Ovary (tissue), 9 donors: Measurements from ENCODE around the gene HYI. TPM values are rescaled to one million over a fixed set of nuclear protein-coding genes. Genes with fewer than 3 reads are reported as not detected.
A peak's percentile ranks its signal among the peaks of the same experiment; 100 is the strongest.

Source experiments
- DNase-seq, 5 donors: peaks; one replicate each; pipeline ENCODE4 v3.0.0-alpha.2; 2019 to 2020
- H3K27ac ChIP-seq, 2 donors: fragments of 200-600 bp; one replicate each; pipeline versions ENCODE4 v1.5.1 to v1.8.0; 2019 to 2022
- H3K27me3 ChIP-seq: fragments of 200-600 bp; one replicate; pipeline ENCODE4 v1.8.0; 2022
- H3K36me3 ChIP-seq: fragments of 200-600 bp; sonication (generic); one replicate; pipeline ENCODE4 v1.5.1; 2019
- H3K4me1 ChIP-seq: one replicate; pipeline ENCODE4 v1.8.1; 2013; ENCODE audit warnings: mild to moderate bottlenecking, moderate library complexity; ENCODE audit not compliant: insufficient read depth
- H3K4me3 ChIP-seq: fragments of 200-600 bp; sonication (generic); one replicate; pipeline ENCODE4 v1.5.1; 2017
- H3K9me3 ChIP-seq, 2 donors: fragments of 200-600 bp in 1 of 2; sonication (generic) in 1 of 2; one replicate each; pipeline versions ENCODE4 v1.5.1 to v1.8.1; 2013 to 2019; ENCODE audit warnings: mild to moderate bottlenecking in 1 of 2, moderate library complexity in 1 of 2
- EP300 ChIP-seq: sonication (generic); formaldehyde crosslinking; IDR thresholded peaks from one replicate; pipeline ENCODE4 v1.6.1; 2017; ENCODE audit warnings: antibody characterized with exemption
- POLR2A ChIP-seq: fragments of 450-650 bp; IDR thresholded peaks from one replicate; pipeline ENCODE4 v1.6.1; 2017; ENCODE audit warnings: antibody characterized with exemption, mild to moderate bottlenecking, moderate library complexity
- WGBS, 3 donors: extraction: QIAGEN DNeasy Blood & Tissue Kit in 1 of 3; methylation state at CpG; one replicate each; pipeline versions ENCODE4 v1.1.5 to v1.1.7; 2013 to 2017; 5-methylcytosine and 5-hydroxymethylcytosine counted together
- intact Hi-C, 4 donors: fragments of 100-400 bp; cut with DNase I; formaldehyde crosslinking; loops; one replicate each; pipeline versions ENCODE4 v1.11.0 to v1.15.1; 2022 to 2023
- polyA plus RNA-seq, 2 donors: library from polyadenylated mRNA; stranded (reverse); fragments of 200-250 nt in 1 of 2; fragments of 350-450 nt in 1 of 2; fragmentation: Illumina TruSeq in 1 of 2; extraction: RNeasy Lipid Tissue Mini Kit (QIAGEN cat#74804) in 1 of 2; gene quantifications; one replicate each; pipeline ENCODE4 v1.2.3, GENCODE V29; 2013 to 2014
- total RNA-seq, 7 donors: library from RNA; depleted of rRNA in 2 of 7; stranded (reverse); fragments of >200 nt in 2 of 7; fragmentation: NEBNext Ultra II Directional in 3 of 7; extraction: Animal tissue kit (Norgen Biotek cat#: 25700) in 3 of 7; gene quantifications; one replicate each; pipeline versions ENCODE4 v1.1.0 to v1.2.4, GENCODE V29; 2016 to 2023
- TF ChIP-seq, protein P1 (sequence below), 3 donors: fragments of 450-650 bp in 2 of 3; fragments of 200-600 bp in 1 of 3; IDR thresholded peaks; one replicate each; pipeline versions ENCODE4 v1.5.1 to v1.8.0; 2016 to 2022; ENCODE audit warnings: antibody characterized with exemption in 3 of 3, mild to moderate bottlenecking in 1 of 3
- donor health status: DM: no; HTN: no; CAD: no; lungs with moderate emphysema.
- donor health status: DM: no; HTN: no; CAD: no.
- donor health status: Bipolar disorder and iron deficiency.
- donor health status: DM: yes; HTN: yes; CAD: no.
- donor health status: DM: no; HTN: no; CAD: no.
- donor health status: DM: yes; HTN: yes; CAD: no.

Gene HYI
- total and polyA plus RNA-seq, 9 donors: 16.6 to 94.4 (median 77.2) TPM

DNA sequence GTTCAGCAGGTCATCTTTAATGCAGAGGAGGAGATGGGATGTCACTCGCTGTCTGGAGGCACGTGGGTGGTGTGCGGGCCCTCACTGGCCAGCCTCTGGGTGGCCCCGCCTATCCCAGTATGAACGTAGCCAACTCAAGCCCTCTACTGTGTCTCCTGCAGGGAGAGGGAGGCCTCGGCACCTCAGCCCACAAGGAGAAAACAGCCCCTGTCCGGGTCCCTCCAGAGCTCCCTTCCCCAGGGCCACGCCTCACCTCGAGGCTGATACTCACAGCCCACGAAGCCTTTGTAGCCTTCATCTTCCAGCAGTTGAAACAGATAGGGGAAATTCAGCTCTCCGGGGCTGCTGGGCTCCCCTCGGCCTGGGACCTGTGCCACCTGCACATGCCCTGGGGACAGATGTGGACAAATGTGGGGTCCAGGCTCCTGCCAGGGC lies 2.6 kb downstream of the HYI start:
- H3K36me3 ChIP-seq: no peaks in the 10 kb centered on the region
- H3K27ac ChIP-seq: no peak overlapping the region
- 65 to 75% (median 66%) methylated on average over 12 of the region's 12 CpGs for WGBS, 3 donors
- no peak overlapping the region for H3K4me3 ChIP-seq
- H3K9me3 ChIP-seq: no peaks in the 10 kb centered on the region
- no peaks in the 10 kb centered on the region for H3K27me3 ChIP-seq
- peaks cover 2% of the 10 kb centered on the region for H3K4me1 ChIP-seq
- no peak for TF ChIP-seq EP300
- TF ChIP-seq, protein P1, sequence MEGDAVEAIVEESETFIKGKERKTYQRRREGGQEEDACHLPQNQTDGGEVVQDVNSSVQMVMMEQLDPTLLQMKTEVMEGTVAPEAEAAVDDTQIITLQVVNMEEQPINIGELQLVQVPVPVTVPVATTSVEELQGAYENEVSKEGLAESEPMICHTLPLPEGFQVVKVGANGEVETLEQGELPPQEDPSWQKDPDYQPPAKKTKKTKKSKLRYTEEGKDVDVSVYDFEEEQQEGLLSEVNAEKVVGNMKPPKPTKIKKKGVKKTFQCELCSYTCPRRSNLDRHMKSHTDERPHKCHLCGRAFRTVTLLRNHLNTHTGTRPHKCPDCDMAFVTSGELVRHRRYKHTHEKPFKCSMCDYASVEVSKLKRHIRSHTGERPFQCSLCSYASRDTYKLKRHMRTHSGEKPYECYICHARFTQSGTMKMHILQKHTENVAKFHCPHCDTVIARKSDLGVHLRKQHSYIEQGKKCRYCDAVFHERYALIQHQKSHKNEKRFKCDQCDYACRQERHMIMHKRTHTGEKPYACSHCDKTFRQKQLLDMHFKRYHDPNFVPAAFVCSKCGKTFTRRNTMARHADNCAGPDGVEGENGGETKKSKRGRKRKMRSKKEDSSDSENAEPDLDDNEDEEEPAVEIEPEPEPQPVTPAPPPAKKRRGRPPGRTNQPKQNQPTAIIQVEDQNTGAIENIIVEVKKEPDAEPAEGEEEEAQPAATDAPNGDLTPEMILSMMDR (IDR thresholded peaks at IDR 0.05): no peak
- no peak for TF ChIP-seq POLR2A
- intact Hi-C loops: no loop called here
- DNase-seq: peak in 2 of 5 donors; percentile 25 to 40

DNA sequence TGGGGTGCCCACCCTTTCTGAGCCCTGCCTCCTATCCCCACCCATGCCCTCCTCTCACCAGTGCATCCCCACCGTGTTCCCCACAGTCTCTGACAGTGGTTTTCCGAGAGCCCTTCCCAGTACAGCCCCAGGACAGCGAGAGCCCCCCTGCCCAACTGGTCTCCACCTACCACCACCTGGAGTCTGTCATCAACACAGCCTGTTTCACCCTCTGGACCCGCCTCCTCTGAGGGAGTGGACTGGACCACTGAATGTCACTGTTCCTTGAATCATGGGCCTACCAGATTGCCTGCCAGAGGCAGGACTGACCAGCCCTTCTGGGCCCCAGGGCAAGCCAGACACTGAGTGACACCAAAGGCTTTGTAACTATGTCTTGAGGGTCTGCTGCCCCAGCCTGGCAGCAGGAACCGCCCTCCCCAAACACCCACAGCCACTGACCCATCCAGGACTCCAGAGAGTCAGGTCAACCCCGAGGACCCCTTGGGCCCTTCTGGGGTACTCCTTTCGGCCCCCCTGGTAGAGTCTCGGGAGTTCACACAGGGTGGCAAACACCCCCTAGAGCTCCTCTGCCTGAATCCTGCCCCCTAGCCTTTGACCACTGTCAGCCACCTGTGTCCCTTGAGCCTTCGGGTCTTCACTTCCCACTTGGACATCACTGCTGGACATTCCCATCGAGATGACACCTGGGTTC lies 3.3 kb downstream of the HYI start:
- H3K27ac ChIP-seq: no peak overlapping the region
- H3K4me3 ChIP-seq: no peak overlapping the region
- H3K36me3 ChIP-seq: no peaks in the 10 kb centered on the region
- no peaks in the 10 kb centered on the region for H3K9me3 ChIP-seq
- H3K4me1 ChIP-seq: peaks cover 2% of the 10 kb centered on the region
- H3K27me3 ChIP-seq: no peaks in the 10 kb centered on the region
- intact Hi-C loops: no loop called here
- TF ChIP-seq EP300 (no peak), POLR2A (no peak)
- TF ChIP-seq, protein P1 (IDR thresholded peaks at IDR 0.05): no peak
- 73 to 82% (median 78%) methylated on average over 10 of the region's 10 CpGs for WGBS, 3 donors
- peak in 2 of 5 donors; percentile 26 to 39 for DNase-seq

GRCh38 chr1:43449708-43450069 lies 4.0 kb downstream of the HYI start:
- Histone ChIP-seq H3K4me1 (peaks cover 2% of the 10 kb centered on the region), H3K36me3 (no peaks in the 10 kb centered on the region), H3K9me3 (no peaks in the 10 kb centered on the region), H3K27ac (no peak overlapping the region), H3K27me3 (no peaks in the 10 kb centered on the region), H3K4me3 (no peak overlapping the region)
- intact Hi-C loops: loop anchor here in 1 of 4 donors (5.0 kb wide), 1 partner anchor 133 kb away; no protein-coding TSS in a partner anchor
- no peak for DNase-seq
- WGBS, 3 donors: 72 to 82% (median 72%) methylated on average over 5 of the region's 5 CpGs
- TF ChIP-seq POLR2A (no peak), EP300 (no peak)

DNA sequence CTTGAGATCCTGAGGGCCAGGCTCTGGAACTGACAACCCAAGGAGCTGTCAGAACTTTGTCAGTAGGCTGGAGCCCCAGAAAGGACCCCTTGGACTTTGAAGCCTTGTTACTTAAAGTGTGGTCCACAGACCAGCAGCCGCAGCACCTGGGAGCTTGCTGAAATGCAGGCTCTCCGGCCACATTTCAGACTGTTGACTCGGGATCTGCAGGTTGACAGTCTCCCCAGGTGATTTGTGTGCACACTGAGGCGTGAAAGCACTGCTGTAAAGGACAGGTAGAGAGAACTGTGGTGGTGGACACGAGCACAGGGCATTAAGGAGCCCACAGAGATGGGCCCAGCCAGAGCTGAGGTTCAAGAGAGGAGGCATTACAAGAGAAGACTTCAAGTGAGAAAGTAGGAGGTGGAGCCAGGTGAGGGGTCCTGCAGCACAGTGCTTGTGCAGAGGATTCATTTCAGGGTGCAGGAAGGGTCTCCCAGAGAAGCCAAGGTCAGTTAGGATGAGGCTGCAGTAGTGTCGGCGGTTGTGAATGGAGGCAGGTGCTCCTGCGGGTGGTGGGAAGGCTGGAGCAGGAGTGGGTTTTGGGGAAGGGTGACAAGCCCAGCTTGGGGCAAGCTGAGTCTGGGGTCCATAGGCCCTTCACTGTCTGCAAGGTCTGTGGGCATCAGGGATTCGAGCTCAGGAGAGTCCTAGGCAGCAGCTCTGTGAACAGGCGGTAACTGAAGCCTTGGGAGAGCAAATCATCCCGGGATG lies 4.6 kb downstream of the HYI start:
- Histone ChIP-seq H3K27me3 (no peaks in the 10 kb centered on the region), H3K4me1 (peaks cover 2% of the 10 kb centered on the region), H3K27ac (no peak overlapping the region), H3K36me3 (no peaks in the 10 kb centered on the region), H3K9me3 (no peaks in the 10 kb centered on the region), H3K4me3 (no peak overlapping the region)
- intact Hi-C loops: loop anchor here in 1 of 4 donors (5.0 kb wide), 1 partner anchor 133 kb away; no protein-coding TSS in a partner anchor
- peak in 1 of 5 donors; percentile 19 for DNase-seq
- TF ChIP-seq, protein P1 (IDR thresholded peaks at IDR 0.05): no peak
- no peak for TF ChIP-seq EP300
- TF ChIP-seq POLR2A: no peak
- WGBS, 3 donors: 80 to 81% (median 81%) methylated on average over 11 of the region's 11 CpGs
